ENCODE data around the gene PTPN1. TPM values are rescaled to one million over a fixed set of nuclear protein-coding genes. Genes with fewer than 3 reads are reported as not detected.

PTPN1 gene
- total and polyA plus RNA-seq, 2 of the 4 experiments (the other 2 are of a cell fraction) = 31.7 to 37.4 TPM

- Histone ChIP-seq H3K79me1 (ENCODE audit: low read depth in 1 of 2, low read length in 2 of 2) (peaks cover 25 to 60% of the 10 kb centered on the region in 2 experiments), H3K27ac (ENCODE audit: insufficient read depth, low read length) (no peak overlapping the region), H3K4me2 (ENCODE audit: low read depth, low read length) (no peak overlapping the region), H2AFZ (replicated peaks; ENCODE audit: low read length, poor library complexity) (no peak overlapping the region), H3K4ac (ENCODE audit: low read depth, low read length) (no peak overlapping the region), H4K5ac (ENCODE audit: low read depth, low read length) (no peak overlapping the region), H2AK5ac (ENCODE audit: low read depth, low read length) (0 out of 2 replicates have a peak overlapping the region, but pooled peaks have one; percentile 8), H3K4me3 (ENCODE audit: insufficient read depth, low read depth, low read length) (no peak overlapping the region), H3K9me3 (ENCODE audit: control insufficient read depth, insufficient read depth, low read length) (no peaks in the 10 kb centered on the region), H4K20me1 (ENCODE audit: insufficient read depth, low read length) (peaks cover 28% of the 10 kb centered on the region), H3K36me3 (ENCODE audit: control insufficient read depth, insufficient read depth, low read length) (peaks cover 77% of the 10 kb centered on the region), H4K91ac (ENCODE audit: insufficient read depth, low read depth, low read length) (no peak overlapping the region), H3K18ac (ENCODE audit: low read depth, low read length) (no peak overlapping the region), H3K9me1 (ENCODE audit: insufficient read depth, low read length) (no peaks in the 10 kb centered on the region), H3K9ac (ENCODE audit: low read depth, low read length) (no peak overlapping the region), H3K27me3 (ENCODE audit: control insufficient read depth, insufficient read depth, low read length) (no peaks in the 10 kb centered on the region), H2BK120ac (ENCODE audit: low read depth, low read length) (no peak overlapping the region), H2BK5ac (ENCODE audit: low read depth, low read length, poor library complexity, severe bottlenecking) (no peak overlapping the region), H3K23ac (ENCODE audit: low read depth, low read length) (no peak overlapping the region), H4K8ac (ENCODE audit: low read depth in 2 of 2, low read length in 2 of 2) (no peak overlapping the region), H2BK20ac (ENCODE audit: low read depth, low read length) (no peak overlapping the region), H3K56ac (ENCODE audit: extremely low read depth, insufficient read depth, low read length) (no peak overlapping the region; the same call in 1 of the 2 replicates), H2BK15ac (ENCODE audit: low read depth, low read length) (no peak overlapping the region), H3K14ac (replicated peaks; ENCODE audit: low read depth, low read length) (no peak overlapping the region), H2AK9ac (replicated peaks; ENCODE audit: low read depth, low read length, poor library complexity) (peak overlapping the region; percentile 77), H3K4me1 (ENCODE audit: control insufficient read depth, insufficient read depth, low read length) (peaks cover 6% of the 10 kb centered on the region; the same call in 1 of the 2 replicates)
- intact Hi-C loops (cut with micrococcal nuclease) = loop anchor here (1.0 kb wide), 1 partner anchor 116 kb away; no protein-coding TSS in a partner anchor
- WGBS, 2 experiments (ENCODE audit: extremely low coverage in 2 of 2, insufficient read length in 1 of 2) = 85% methylated on average over 4 of the region's 17 CpGs; no CpG with 5 or more reads in 1 of the 2 experiments
- TF ChIP-seq SMC3 (IDR thresholded peaks at IDR 0.05; ENCODE audit: low read depth, low read length) (peak; percentile 72), MAZ (IDR thresholded peaks at IDR 0.05; ENCODE audit: borderline replicate concordance, low read depth, low read length) (peak; percentile 45; the same call in 1 of the 2 replicates), RAD21 (IDR thresholded peaks at IDR 0.05; ENCODE audit: low read length) (peak; percentile 86), CTCF (conservative IDR thresholded peaks at IDR 0.05; ENCODE audit: low read depth, low read length) (peak; percentile 73)
- TF ChIP-seq, protein P1, sequence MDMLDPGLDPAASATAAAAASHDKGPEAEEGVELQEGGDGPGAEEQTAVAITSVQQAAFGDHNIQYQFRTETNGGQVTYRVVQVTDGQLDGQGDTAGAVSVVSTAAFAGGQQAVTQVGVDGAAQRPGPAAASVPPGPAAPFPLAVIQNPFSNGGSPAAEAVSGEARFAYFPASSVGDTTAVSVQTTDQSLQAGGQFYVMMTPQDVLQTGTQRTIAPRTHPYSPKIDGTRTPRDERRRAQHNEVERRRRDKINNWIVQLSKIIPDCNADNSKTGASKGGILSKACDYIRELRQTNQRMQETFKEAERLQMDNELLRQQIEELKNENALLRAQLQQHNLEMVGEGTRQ (IDR thresholded peaks at IDR 0.05; ENCODE audit: low read depth, low read length) = no peak
- ATAC-seq (ENCODE audit: low read depth) (peak; percentile 62), DNase-seq (peak; percentile 41)
- ChIA-PET POLR2A (ENCODE audit: unreplicated experiment) (no interaction called here), CTCF (interaction anchor here (1.4 kb wide), 1 partner anchor 392 kb away, joined by 3 read pairs; no protein-coding TSS in a partner anchor)
- in situ Hi-C loops (cut with MboI; ENCODE audit: low sequenced_read_pairs) = no loop called here
- no TSS peak for BruUV-seq (replicated peaks)
- dilution Hi-C loops (cut with HindIII; ENCODE audit: low sequenced_read_pairs, unreplicated experiment) = no loop called here
These were observed 70.0 kb downstream of the PTPN1 start for GRCh38 chr20:50580016-50580747.
